NK-92 (cell line): ENCODE measurements around the gene GPR180.

Source experiments
- DNase-seq: peaks from one replicate; lab custom pipeline; 2025; ENCODE audit not compliant: unreplicated experiment; lab: John Stamatoyannopoulos, UW

GPR180 gene

GRCh38 chr13:94641409-94641941 is 39.8 kb downstream of the GPR180 start:
- DNase-seq = no peak

GRCh38 chr13:94646904-94647303 is 45.2 kb downstream of the GPR180 start:
- DNase-seq = no peak

GRCh38 chr13:94656176-94656575 is 54.5 kb downstream of the GPR180 start:
- no peak for DNase-seq

GRCh38 chr13:94656766-94657165 is 55.1 kb downstream of the GPR180 start:
- no peak for DNase-seq

GRCh38 chr13:94657167-94657566 is 55.5 kb downstream of the GPR180 start:
- DNase-seq = no peak

GRCh38 chr13:94658926-94659597 is 57.4 kb downstream of the GPR180 start:
- no peak for DNase-seq

GRCh38 chr13:94659598-94659946 is 57.9 kb downstream of the GPR180 start:
- DNase-seq = no peak

- DNase-seq = no peak
These were observed 59.2 kb downstream of the GPR180 start for GRCh38 chr13:94660695-94661326.

- no peak for DNase-seq
These were observed 59.7 kb downstream of the GPR180 start for GRCh38 chr13:94661406-94661805.

- DNase-seq = no peak
These were observed 60.8 kb downstream of the GPR180 start for GRCh38 chr13:94662274-94662945.

GRCh38 chr13:94664889-94665288 is 63.2 kb downstream of the GPR180 start:
- no peak for DNase-seq

GRCh38 chr13:94666065-94666464 is 64.4 kb downstream of the GPR180 start:
- DNase-seq = no peak

- no peak for DNase-seq
These were observed 65.5 kb downstream of the GPR180 start for GRCh38 chr13:94667190-94667589.

GRCh38 chr13:94672400-94672799 is 70.7 kb downstream of the GPR180 start:
- no peak for DNase-seq

- DNase-seq = no peak
These were observed 72.2 kb downstream of the GPR180 start for GRCh38 chr13:94673851-94674250.

GRCh38 chr13:94674609-94675348 is 73.1 kb downstream of the GPR180 start:
- DNase-seq = no peak

GRCh38 chr13:94677799-94678198 is 76.1 kb downstream of the GPR180 start:
- DNase-seq = no peak

- no peak for DNase-seq
These were observed 77.2 kb downstream of the GPR180 start for GRCh38 chr13:94678845-94679244.

GRCh38 chr13:94679614-94680013 is 78.0 kb downstream of the GPR180 start:
- DNase-seq = no peak

GRCh38 chr13:94682229-94682628 is 80.6 kb downstream of the GPR180 start:
- no peak for DNase-seq

GRCh38 chr13:94683409-94683808 is 81.8 kb downstream of the GPR180 start:
- DNase-seq = no peak
